ENCODE results near the gene GDI2.

GDI2 gene

GRCh38 chr10:5761220-5761619, 52.0 kb downstream of the GDI2 start:
- Histone ChIP-seq H3K4me1 (no peaks in the 10 kb centered on the region), H3K9me3 (no peaks in the 10 kb centered on the region), H3K4me3 (no peak overlapping the region), H3K36me3 (replicated peaks) (peaks cover 86% of the 10 kb centered on the region), H3K27me3 (ENCODE audit: low read depth) (no peaks in the 10 kb centered on the region)
- in situ Hi-C loops (cut with MboI; ENCODE audit: low sequenced_read_pairs) = no loop called here
- no peak for DNase-seq (ENCODE audit: low spot score in 2 of 2)

GRCh38 chr10:5760515-5760914, 52.7 kb downstream of the GDI2 start:
- in situ Hi-C loops (cut with MboI; ENCODE audit: low sequenced_read_pairs) = no loop called here
- no peak for DNase-seq (ENCODE audit: low spot score in 2 of 2)
- Histone ChIP-seq H3K4me3 (no peak overlapping the region), H3K36me3 (replicated peaks) (peaks cover 79% of the 10 kb centered on the region), H3K27me3 (ENCODE audit: low read depth) (no peaks in the 10 kb centered on the region), H3K9me3 (no peaks in the 10 kb centered on the region), H3K4me1 (no peaks in the 10 kb centered on the region)

- Histone ChIP-seq H3K4me1 (no peaks in the 10 kb centered on the region), H3K4me3 (no peak overlapping the region), H3K9me3 (no peaks in the 10 kb centered on the region), H3K36me3 (replicated peaks) (peaks cover 63% of the 10 kb centered on the region), H3K27me3 (ENCODE audit: low read depth) (no peaks in the 10 kb centered on the region)
- in situ Hi-C loops (cut with MboI; ENCODE audit: low sequenced_read_pairs) = no loop called here
- no peak for DNase-seq (ENCODE audit: low spot score in 2 of 2)
Measured at GRCh38 chr10:5758927-5759326, 54.3 kb downstream of the GDI2 start.

- peaks cover 58% of the 10 kb centered on the region for H3K36me3 ChIP-seq (replicated peaks)
- in situ Hi-C loops (cut with MboI; ENCODE audit: low sequenced_read_pairs) = no loop called here
- no peak overlapping the region for H3K4me3 ChIP-seq
- no peaks in the 10 kb centered on the region for H3K4me1 ChIP-seq
- no peaks in the 10 kb centered on the region for H3K27me3 ChIP-seq (ENCODE audit: low read depth)
- H3K9me3 ChIP-seq = no peaks in the 10 kb centered on the region
- DNase-seq (ENCODE audit: low spot score in 2 of 2) = no peak
Measured at GRCh38 chr10:5757766-5758517, 55.3 kb downstream of the GDI2 start.

GRCh38 chr10:5752301-5752871, 60.8 kb downstream of the GDI2 start:
- H3K9me3 ChIP-seq = no peaks in the 10 kb centered on the region
- no peaks in the 10 kb centered on the region for H3K4me1 ChIP-seq
- in situ Hi-C loops (cut with MboI; ENCODE audit: low sequenced_read_pairs) = no loop called here
- no peak for DNase-seq (ENCODE audit: low spot score in 2 of 2)
- no peak overlapping the region for H3K4me3 ChIP-seq
- peaks cover 44% of the 10 kb centered on the region for H3K36me3 ChIP-seq (replicated peaks)
- no peaks in the 10 kb centered on the region for H3K27me3 ChIP-seq (ENCODE audit: low read depth)

- no peak overlapping the region for H3K4me3 ChIP-seq
- peaks cover 44% of the 10 kb centered on the region for H3K36me3 ChIP-seq (replicated peaks)
- H3K4me1 ChIP-seq = no peaks in the 10 kb centered on the region
- H3K9me3 ChIP-seq = no peaks in the 10 kb centered on the region
- no peak for DNase-seq (ENCODE audit: low spot score in 2 of 2)
- no peaks in the 10 kb centered on the region for H3K27me3 ChIP-seq (ENCODE audit: low read depth)
- in situ Hi-C loops (cut with MboI; ENCODE audit: low sequenced_read_pairs) = no loop called here
Measured at GRCh38 chr10:5751601-5752253, 61.5 kb downstream of the GDI2 start.

GRCh38 chr10:5748394-5748803, 64.8 kb downstream of the GDI2 start:
- H3K36me3 ChIP-seq (replicated peaks) = peaks cover 63% of the 10 kb centered on the region
- no peak overlapping the region for H3K4me3 ChIP-seq
- no peaks in the 10 kb centered on the region for H3K9me3 ChIP-seq
- in situ Hi-C loops (cut with MboI; ENCODE audit: low sequenced_read_pairs) = no loop called here
- H3K4me1 ChIP-seq = no peaks in the 10 kb centered on the region
- DNase-seq (ENCODE audit: low spot score in 2 of 2) = no peak
- no peaks in the 10 kb centered on the region for H3K27me3 ChIP-seq (ENCODE audit: low read depth)

- Histone ChIP-seq H3K27me3 (ENCODE audit: low read depth) (no peaks in the 10 kb centered on the region), H3K4me1 (no peaks in the 10 kb centered on the region), H3K4me3 (no peak overlapping the region), H3K9me3 (no peaks in the 10 kb centered on the region), H3K36me3 (replicated peaks) (peaks cover 69% of the 10 kb centered on the region)
- DNase-seq (ENCODE audit: low spot score in 2 of 2) = no peak
- in situ Hi-C loops (cut with MboI; ENCODE audit: low sequenced_read_pairs) = no loop called here
Measured at GRCh38 chr10:5746197-5746596, 67.0 kb downstream of the GDI2 start.

- Histone ChIP-seq H3K36me3 (replicated peaks) (peaks cover 77% of the 10 kb centered on the region), H3K4me1 (no peaks in the 10 kb centered on the region), H3K4me3 (no peak overlapping the region), H3K9me3 (no peaks in the 10 kb centered on the region), H3K27me3 (ENCODE audit: low read depth) (no peaks in the 10 kb centered on the region)
- no peak for DNase-seq (ENCODE audit: low spot score in 2 of 2)
- in situ Hi-C loops (cut with MboI; ENCODE audit: low sequenced_read_pairs) = no loop called here
Measured at GRCh38 chr10:5744849-5745248, 68.4 kb downstream of the GDI2 start.

- no peaks in the 10 kb centered on the region for H3K27me3 ChIP-seq (ENCODE audit: low read depth)
- in situ Hi-C loops (cut with MboI; ENCODE audit: low sequenced_read_pairs) = no loop called here
- no peak for DNase-seq (ENCODE audit: low spot score in 2 of 2)
- H3K4me1 ChIP-seq = no peaks in the 10 kb centered on the region
- H3K9me3 ChIP-seq = no peaks in the 10 kb centered on the region
- H3K4me3 ChIP-seq = no peak overlapping the region
- peaks cover 75% of the 10 kb centered on the region for H3K36me3 ChIP-seq (replicated peaks)
Measured at GRCh38 chr10:5743736-5744135, 69.5 kb downstream of the GDI2 start.

GRCh38 chr10:5742116-5742515, 71.1 kb downstream of the GDI2 start:
- no peaks in the 10 kb centered on the region for H3K9me3 ChIP-seq
- in situ Hi-C loops (cut with MboI; ENCODE audit: low sequenced_read_pairs) = no loop called here

GRCh38 chr10:5741276-5741675, 72.0 kb downstream of the GDI2 start:
- no peak for DNase-seq (ENCODE audit: low spot score in 2 of 2)
- Histone ChIP-seq H3K27me3 (ENCODE audit: low read depth) (no peaks in the 10 kb centered on the region), H3K36me3 (replicated peaks) (peaks cover 56% of the 10 kb centered on the region), H3K4me3 (no peak overlapping the region), H3K4me1 (no peaks in the 10 kb centered on the region), H3K9me3 (no peaks in the 10 kb centered on the region)
- in situ Hi-C loops (cut with MboI; ENCODE audit: low sequenced_read_pairs) = no loop called here

More at GRCh38 chr10:5742116-5742515, 71.1 kb downstream of the GDI2 start:
- no peaks in the 10 kb centered on the region for H3K4me1 ChIP-seq
- H3K36me3 ChIP-seq (replicated peaks) = peaks cover 60% of the 10 kb centered on the region
- DNase-seq (ENCODE audit: low spot score in 2 of 2) = no peak
- no peaks in the 10 kb centered on the region for H3K27me3 ChIP-seq (ENCODE audit: low read depth)
- H3K4me3 ChIP-seq = no peak overlapping the region

- no peak for DNase-seq (ENCODE audit: low spot score in 2 of 2)
- no peaks in the 10 kb centered on the region for H3K27me3 ChIP-seq (ENCODE audit: low read depth)
- H3K4me3 ChIP-seq = no peak overlapping the region
- no peaks in the 10 kb centered on the region for H3K9me3 ChIP-seq
- H3K4me1 ChIP-seq = no peaks in the 10 kb centered on the region
- peaks cover 50% of the 10 kb centered on the region for H3K36me3 ChIP-seq (replicated peaks)
- in situ Hi-C loops (cut with MboI; ENCODE audit: low sequenced_read_pairs) = no loop called here
Measured at GRCh38 chr10:5738427-5738826, 74.8 kb downstream of the GDI2 start.

GRCh38 chr10:5737352-5737751, 75.9 kb downstream of the GDI2 start:
- peak in 1 of 2 experiments; percentile 30 for DNase-seq (ENCODE audit: low spot score in 2 of 2)
- Histone ChIP-seq H3K9me3 (no peaks in the 10 kb centered on the region), H3K4me1 (no peaks in the 10 kb centered on the region), H3K27me3 (ENCODE audit: low read depth) (no peaks in the 10 kb centered on the region), H3K36me3 (replicated peaks) (peaks cover 52% of the 10 kb centered on the region), H3K4me3 (no peak overlapping the region)
- in situ Hi-C loops (cut with MboI; ENCODE audit: low sequenced_read_pairs) = no loop called here
